Coronary artery (tissue), 2 donors: Measurements from ENCODE around the gene ROR1.
A peak's percentile ranks its signal among the peaks of the same experiment; 100 is the strongest.

Experiments used
- DNase-seq: peaks from one replicate; pipeline ENCODE4 v3.0.0-alpha.2; 2017; ENCODE audit warnings: low spot score
- H3K27ac ChIP-seq, 2 donors: fragments of 200-600 bp; sonication (generic); one replicate each; pipeline ENCODE4 v1.5.1; 2016 to 2019
- H3K4me3 ChIP-seq: fragments of 200-600 bp; sonication (generic); 2 replicates; pipeline ENCODE4 v1.5.1; 2016; ENCODE audit warnings: mild to moderate bottlenecking, moderate library complexity
- CTCF ChIP-seq: fragments of 200-600 bp; sonication (generic); IDR thresholded peaks from one replicate; pipeline ENCODE4 v1.5.1; 2019; ENCODE audit warnings: antibody characterized with exemption

ROR1 gene

GRCh38 chr1:63991685-63992084 lies 217.9 kb downstream of the ROR1 start:
- no peak for TF ChIP-seq CTCF
- DNase-seq, result no peak
- Histone ChIP-seq H3K27ac (no peak overlapping the region), H3K4me3 (no peak overlapping the region)

GRCh38 chr1:64000021-64000420 lies 226.2 kb downstream of the ROR1 start:
- no peak overlapping the region for H3K4me3 ChIP-seq
- TF ChIP-seq CTCF, result no peak
- no peak overlapping the region for H3K27ac ChIP-seq
- DNase-seq, result no peak

- no peak for DNase-seq
- H3K27ac ChIP-seq, result no peak overlapping the region
- H3K4me3 ChIP-seq, result no peak overlapping the region
- TF ChIP-seq CTCF, result no peak
Measured at GRCh38 chr1:64001038-64001437, 227.2 kb downstream of the ROR1 start.

- no peak overlapping the region for H3K4me3 ChIP-seq
- no peak overlapping the region for H3K27ac ChIP-seq
- DNase-seq, result no peak
- TF ChIP-seq CTCF, result no peak
Measured at GRCh38 chr1:64004451-64005025, 230.7 kb downstream of the ROR1 start.

- no peak overlapping the region for H3K4me3 ChIP-seq
- peak overlapping the region in 1 of 2 donors; percentile 74 for H3K27ac ChIP-seq
- DNase-seq, result no peak
- no peak for TF ChIP-seq CTCF
Measured at GRCh38 chr1:64005801-64006200, 232.0 kb downstream of the ROR1 start.

GRCh38 chr1:64006276-64007051 lies 232.6 kb downstream of the ROR1 start:
- Histone ChIP-seq H3K4me3 (peak overlapping the region; percentile 22), H3K27ac (peak overlapping the region; percentile 33 to 74)
- TF ChIP-seq CTCF, result no peak
- no peak for DNase-seq

GRCh38 chr1:64010316-64010715 lies 236.5 kb downstream of the ROR1 start:
- no peak for TF ChIP-seq CTCF
- Histone ChIP-seq H3K27ac (no peak overlapping the region), H3K4me3 (no peak overlapping the region)
- no peak for DNase-seq
